Bone marrow (tissue), 2 donors: ENCODE measurements around the gene KCTD16.

ENCODE experiments used
- DNase-seq, 2 donors: peaks; one replicate each; lab custom pipeline; 2025; lab: John Stamatoyannopoulos, UW

KCTD16 gene

DNA sequence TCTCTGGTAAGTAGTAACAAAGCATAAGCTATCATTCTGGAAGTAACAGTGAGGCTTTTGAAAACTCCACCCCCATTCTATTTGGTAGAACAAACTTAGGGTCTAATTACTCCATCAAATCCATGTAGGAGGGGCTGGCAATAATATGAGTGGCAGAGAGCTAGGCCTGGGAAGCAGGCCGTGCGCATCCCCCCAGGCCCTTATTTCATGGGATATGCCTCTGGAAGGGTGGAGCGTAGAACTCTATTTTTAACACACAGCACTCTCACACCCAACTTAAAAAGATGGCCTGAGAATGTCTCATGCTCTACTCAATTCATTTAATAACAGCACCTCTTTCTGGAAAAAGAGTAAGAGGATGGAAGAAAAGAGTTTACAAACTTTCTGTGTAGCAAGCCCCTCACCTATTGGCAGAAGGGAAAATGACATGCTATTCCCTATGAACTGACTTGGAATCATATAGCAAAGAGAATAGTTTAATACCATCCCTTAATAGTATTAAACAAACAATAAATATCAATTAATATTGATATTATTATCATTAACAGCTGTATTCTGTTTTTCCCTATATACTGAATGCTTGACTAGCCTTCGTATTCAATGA is 233.2 kb downstream of the KCTD16 start:
- no peak for DNase-seq

GRCh38 chr5:144404672-144405071 is 234.0 kb downstream of the KCTD16 start:
- no peak for DNase-seq

- no peak for DNase-seq
Measured at GRCh38 chr5:144405991-144406390, 235.3 kb downstream of the KCTD16 start.

GRCh38 chr5:144406442-144406841 is 235.8 kb downstream of the KCTD16 start:
- no peak for DNase-seq

- no peak for DNase-seq
Measured at GRCh38 chr5:144414202-144415029, 243.7 kb downstream of the KCTD16 start.

DNA sequence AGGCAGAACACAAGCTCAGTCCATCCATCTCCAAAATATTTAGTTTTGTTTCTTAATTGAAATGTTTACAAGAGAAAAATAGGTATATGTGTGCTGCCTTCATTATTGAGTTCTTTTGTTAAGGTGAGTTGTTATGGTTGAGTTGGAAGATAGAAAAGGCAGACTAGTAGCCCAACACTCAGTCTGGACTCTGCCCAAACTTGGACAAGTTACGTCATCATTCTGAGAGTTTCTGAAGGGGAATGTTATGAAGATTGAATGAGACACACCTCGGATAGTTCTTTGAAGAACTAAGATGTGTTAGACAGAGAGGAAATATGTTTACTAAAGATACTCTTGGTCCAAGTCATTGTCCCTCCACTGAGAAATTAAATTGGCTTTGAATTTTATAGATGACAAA is 245.5 kb downstream of the KCTD16 start:
- no peak for DNase-seq

GRCh38 chr5:144418719-144419118 is 248.0 kb downstream of the KCTD16 start:
- no peak for DNase-seq

DNA sequence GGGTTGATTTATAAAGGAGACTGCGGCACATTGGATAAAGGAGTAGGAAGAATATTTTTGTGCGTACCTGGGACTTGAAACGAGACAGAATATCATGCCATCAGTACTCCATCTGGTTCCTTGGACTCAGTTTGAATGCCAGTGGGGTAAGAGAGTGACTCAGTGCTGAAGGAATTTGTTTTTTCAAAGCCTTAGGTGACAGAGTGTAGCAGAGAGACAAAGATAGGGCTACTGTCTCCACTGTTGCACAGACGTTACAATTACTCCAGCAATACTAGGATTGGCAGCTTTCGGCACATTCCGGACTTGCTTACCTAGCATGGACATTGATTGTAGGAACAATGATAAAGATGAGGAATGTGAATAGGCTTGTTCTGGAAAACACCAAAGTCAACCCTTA is 250.7 kb downstream of the KCTD16 start:
- no peak for DNase-seq

DNA sequence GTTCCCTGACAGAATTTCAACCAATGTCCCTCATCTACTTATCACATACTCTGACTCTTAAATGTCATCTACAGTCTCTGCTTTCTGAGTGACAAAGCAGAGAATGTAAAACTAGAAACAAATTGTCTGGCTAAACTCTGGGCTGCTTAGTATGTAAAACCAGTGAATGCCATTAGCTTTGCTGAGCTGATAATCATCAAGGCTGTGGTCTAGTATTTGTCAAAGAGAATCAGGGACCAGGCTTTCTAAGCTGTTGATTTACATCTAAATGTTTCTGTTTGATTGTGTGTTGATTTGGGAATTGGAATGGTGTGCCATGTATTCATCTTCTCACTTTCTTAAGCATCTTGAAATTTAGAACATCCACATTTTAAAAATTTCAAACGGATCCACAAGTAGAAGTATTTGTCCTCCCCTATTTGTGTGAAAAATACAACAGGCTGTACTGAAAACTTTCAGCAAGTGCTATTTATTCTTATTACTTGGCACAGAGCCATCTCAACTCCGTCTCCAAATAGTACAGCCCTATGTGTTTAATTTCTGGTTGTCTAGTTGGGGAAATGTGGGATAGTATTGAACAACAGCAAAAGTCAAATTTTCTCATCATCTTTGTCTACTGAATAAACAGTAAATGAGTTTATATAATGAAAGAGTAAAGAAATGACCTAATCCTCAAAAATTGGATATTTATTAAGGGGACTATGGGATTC is 251.5 kb downstream of the KCTD16 start:
- no peak for DNase-seq

DNA sequence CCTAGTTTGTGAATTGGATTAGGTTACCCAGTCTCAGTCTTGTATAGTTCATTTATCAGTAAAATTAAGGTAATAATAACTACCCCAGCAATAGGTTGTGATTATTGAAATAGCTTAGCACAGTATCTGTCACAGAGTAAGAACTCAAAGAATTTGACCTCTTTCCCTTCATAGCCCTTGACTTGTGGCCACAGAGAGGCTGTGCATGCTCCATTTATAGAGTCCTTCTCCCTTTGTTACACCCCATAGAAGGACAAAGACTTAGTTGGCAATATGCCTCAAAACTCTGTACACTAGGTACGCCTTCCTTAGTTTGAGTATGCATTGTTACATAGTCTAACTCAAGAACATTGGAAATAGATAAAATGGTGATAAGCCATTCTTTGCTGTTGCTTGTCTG is 257.2 kb downstream of the KCTD16 start:
- DNase-seq = no peak

- DNase-seq = no peak
Measured at GRCh38 chr5:144428326-144428725, 257.7 kb downstream of the KCTD16 start.

DNA sequence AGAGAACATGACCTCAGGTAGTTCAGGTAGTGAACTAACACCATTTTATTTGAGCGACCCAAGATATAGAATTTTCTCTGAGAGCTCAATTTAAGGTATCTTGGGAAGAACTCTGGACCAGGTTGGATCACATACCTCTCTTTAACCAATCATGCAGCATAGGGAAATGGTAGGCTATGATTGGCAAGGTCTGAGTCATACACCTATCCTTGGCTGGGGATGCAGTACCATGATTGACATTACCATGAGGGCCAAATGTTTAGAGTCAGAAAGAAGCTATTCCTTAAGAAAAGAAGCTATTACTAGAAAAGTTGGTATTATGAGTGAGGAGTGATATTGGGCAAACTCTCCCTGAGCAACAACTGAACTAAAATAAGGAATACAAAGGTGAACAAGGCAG is 258.7 kb downstream of the KCTD16 start:
- no peak for DNase-seq

GRCh38 chr5:144429905-144430304 is 259.2 kb downstream of the KCTD16 start:
- no peak for DNase-seq

- DNase-seq = no peak
Measured at GRCh38 chr5:144433140-144433822, 262.6 kb downstream of the KCTD16 start.

- DNase-seq = no peak
Measured at GRCh38 chr5:144433893-144434292, 263.2 kb downstream of the KCTD16 start.

DNA sequence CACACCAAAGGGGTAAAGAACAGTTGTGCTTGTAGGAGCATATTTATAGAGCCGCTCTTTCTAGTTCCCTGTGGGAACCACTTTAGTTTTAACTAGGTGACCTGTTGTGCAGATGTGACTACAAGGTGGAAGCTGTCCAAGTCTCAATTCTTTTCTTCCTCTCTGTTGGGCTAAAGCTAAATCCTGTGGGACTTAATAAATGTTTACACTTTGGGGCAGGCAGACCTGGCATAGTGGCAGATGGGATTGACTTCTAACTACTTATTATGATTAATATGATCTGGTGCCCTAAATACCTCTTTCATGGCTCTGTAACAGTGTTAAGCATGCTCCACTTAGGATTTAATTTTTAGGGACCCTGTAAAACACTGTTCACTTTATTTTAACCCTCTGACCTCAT is 265.3 kb downstream of the KCTD16 start:
- no peak for DNase-seq

GRCh38 chr5:144438237-144438636 is 267.6 kb downstream of the KCTD16 start:
- no peak for DNase-seq

DNA sequence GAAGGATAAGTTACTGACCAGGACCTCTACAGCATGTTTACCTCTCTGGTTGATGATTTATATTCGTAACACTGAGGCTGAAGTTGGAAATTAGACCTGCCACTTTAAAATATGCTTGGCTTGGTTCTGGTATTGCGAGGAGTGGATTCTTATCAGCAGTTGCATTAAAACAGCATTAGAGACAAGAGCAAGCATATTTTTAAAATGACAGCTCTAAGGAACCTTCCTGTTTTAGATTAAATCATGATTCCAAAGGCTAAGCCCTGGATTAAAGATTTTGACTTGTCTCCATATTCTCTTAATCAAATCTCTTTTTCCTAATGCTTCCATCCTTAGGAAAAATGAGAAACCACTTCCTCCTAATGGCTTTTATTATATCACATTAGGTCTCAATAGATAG is 277.8 kb downstream of the KCTD16 start:
- no peak for DNase-seq

GRCh38 chr5:144451187-144451973 is 280.7 kb downstream of the KCTD16 start:
- no peak for DNase-seq

DNA sequence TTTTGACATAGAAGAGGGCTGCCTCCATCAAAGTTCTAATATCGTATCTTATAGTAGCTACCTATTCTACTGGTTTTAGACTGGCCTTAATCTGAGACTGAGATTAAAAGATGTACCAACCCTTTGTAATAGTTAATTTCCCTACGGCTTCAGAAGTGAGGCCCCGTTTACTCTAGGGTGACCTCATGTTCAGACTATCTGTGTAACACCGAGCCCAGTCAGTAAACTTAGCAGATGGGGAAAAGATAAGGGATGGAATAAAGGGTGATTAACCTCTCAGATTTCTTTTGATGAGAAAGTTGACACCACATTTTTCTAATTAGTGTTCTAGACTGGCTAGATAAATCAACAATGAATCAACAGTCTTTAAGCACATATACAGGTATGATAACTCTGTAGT is 283.1 kb downstream of the KCTD16 start:
- DNase-seq = no peak

GRCh38 chr5:144457160-144457559 is 286.5 kb downstream of the KCTD16 start:
- no peak for DNase-seq

DNA sequence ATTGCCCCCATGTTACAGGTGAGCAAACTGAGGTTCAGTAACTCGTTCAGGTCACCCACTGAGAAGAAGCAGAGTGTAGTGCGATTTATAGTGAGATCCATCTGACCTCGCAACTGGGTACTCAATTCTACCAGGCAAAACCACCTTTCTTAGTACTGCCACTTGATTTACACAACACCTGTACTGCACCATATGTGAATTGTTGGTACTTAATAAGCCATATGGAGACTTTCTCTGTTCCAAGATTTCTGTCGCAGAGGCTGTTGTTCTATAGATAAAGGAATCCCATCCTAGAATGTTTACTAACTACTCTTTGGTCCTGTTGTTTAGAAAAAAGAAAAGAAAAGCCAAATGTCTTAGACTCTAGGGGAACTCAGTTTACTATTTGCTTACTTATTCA is 287.5 kb downstream of the KCTD16 start:
- DNase-seq = no peak
